ENCODE measurements around the gene PDZD8.

DNA sequence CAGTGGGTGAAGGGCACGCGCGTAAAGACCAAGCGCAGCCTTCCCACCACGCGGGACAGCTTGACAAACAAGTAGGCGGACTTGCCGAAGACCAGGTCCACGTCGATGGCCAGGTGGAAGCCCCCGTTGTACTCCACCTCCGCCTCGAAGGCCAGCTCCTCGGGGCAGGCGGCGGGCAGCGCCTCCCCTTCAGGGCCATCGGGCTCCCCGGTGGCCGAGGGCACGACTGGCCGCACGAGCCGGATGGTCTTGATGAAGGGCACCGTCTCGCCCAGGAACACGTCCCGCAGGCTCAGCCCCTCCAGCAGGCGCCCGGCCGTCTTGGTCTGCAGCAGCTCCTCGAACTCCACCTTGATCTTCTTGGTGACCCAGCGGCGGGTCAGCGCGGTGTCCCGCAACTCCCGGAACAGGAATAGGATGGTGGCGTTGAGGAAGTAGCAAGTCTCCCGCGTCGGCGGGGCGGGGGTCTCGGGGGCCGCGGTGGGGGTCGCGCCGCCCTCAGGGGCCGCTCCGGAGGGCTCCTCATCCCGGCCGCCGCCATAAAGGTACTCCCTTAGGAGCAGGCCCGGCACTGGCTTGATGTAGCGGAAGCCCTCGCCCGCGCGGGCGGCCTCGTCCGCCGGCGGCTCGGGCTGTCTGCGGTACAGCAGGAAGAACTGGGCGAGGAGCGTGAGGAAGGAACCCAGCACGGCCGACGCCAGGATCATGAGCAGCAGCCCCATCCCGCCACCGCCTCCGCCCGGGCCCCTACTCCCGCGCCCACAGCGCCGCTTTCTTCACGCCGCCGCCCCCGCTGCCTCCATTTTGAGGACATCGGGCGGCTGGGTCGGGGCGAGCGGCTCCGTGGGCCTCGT is 507 bp downstream of the PDZD8 start:
- TF ChIP-seq, protein P1, sequence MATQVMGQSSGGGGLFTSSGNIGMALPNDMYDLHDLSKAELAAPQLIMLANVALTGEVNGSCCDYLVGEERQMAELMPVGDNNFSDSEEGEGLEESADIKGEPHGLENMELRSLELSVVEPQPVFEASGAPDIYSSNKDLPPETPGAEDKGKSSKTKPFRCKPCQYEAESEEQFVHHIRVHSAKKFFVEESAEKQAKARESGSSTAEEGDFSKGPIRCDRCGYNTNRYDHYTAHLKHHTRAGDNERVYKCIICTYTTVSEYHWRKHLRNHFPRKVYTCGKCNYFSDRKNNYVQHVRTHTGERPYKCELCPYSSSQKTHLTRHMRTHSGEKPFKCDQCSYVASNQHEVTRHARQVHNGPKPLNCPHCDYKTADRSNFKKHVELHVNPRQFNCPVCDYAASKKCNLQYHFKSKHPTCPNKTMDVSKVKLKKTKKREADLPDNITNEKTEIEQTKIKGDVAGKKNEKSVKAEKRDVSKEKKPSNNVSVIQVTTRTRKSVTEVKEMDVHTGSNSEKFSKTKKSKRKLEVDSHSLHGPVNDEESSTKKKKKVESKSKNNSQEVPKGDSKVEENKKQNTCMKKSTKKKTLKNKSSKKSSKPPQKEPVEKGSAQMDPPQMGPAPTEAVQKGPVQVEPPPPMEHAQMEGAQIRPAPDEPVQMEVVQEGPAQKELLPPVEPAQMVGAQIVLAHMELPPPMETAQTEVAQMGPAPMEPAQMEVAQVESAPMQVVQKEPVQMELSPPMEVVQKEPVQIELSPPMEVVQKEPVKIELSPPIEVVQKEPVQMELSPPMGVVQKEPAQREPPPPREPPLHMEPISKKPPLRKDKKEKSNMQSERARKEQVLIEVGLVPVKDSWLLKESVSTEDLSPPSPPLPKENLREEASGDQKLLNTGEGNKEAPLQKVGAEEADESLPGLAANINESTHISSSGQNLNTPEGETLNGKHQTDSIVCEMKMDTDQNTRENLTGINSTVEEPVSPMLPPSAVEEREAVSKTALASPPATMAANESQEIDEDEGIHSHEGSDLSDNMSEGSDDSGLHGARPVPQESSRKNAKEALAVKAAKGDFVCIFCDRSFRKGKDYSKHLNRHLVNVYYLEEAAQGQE (IDR thresholded peaks at IDR 0.05; ENCODE audit: borderline replicate concordance) = no peak
- TF ChIP-seq, protein P2, sequence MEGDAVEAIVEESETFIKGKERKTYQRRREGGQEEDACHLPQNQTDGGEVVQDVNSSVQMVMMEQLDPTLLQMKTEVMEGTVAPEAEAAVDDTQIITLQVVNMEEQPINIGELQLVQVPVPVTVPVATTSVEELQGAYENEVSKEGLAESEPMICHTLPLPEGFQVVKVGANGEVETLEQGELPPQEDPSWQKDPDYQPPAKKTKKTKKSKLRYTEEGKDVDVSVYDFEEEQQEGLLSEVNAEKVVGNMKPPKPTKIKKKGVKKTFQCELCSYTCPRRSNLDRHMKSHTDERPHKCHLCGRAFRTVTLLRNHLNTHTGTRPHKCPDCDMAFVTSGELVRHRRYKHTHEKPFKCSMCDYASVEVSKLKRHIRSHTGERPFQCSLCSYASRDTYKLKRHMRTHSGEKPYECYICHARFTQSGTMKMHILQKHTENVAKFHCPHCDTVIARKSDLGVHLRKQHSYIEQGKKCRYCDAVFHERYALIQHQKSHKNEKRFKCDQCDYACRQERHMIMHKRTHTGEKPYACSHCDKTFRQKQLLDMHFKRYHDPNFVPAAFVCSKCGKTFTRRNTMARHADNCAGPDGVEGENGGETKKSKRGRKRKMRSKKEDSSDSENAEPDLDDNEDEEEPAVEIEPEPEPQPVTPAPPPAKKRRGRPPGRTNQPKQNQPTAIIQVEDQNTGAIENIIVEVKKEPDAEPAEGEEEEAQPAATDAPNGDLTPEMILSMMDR (IDR thresholded peaks at IDR 0.05; ENCODE audit: poor library complexity, severe bottlenecking) = no peak
- TF ChIP-seq EP300 (conservative IDR thresholded peaks at IDR 0.05; ENCODE audit: poor library complexity, severe bottlenecking) = no peak
- no peak for TF ChIP-seq POLR2AphosphoS5 (IDR thresholded peaks at IDR 0.05)
- TF ChIP-seq RAD21 (conservative IDR thresholded peaks at IDR 0.05) = no peak
- TF ChIP-seq EZH2 (IDR thresholded peaks at IDR 0.05; ENCODE audit: borderline replicate concordance, insufficient read depth, low read length, poor library complexity, severe bottlenecking) = no peak
- no peak for TF ChIP-seq SMC3 (conservative IDR thresholded peaks at IDR 0.05; ENCODE audit: poor library complexity)
- TF ChIP-seq TAF1 (IDR thresholded peaks at IDR 0.05; ENCODE audit: low read depth) = no peak
- TF ChIP-seq MXI1 (conservative IDR thresholded peaks at IDR 0.05; ENCODE audit: poor library complexity, severe bottlenecking) = no peak
